Fibroblast of pulmonary artery (primary cell): ENCODE data around the gene GRK6.

ENCODE experiments used
- DNase-seq: peaks from one replicate; pipeline ENCODE4 v3.0.0-alpha.2; 2010; ENCODE audit warnings: low read depth
- H3K4me3 ChIP-seq: replicated peaks from 2 replicates; pipeline ENCODE4 v1.5.1; 2011; ENCODE audit warnings: low read depth, mild to moderate bottlenecking, control low read depth, low read length, moderate library complexity
- CTCF ChIP-seq: IDR thresholded peaks from 2 replicates; pipeline ENCODE4 v1.5.1; 2011; ENCODE audit warnings: mild to moderate bottlenecking, control low read depth, low read length, inconsistent platforms; ENCODE audit errors: missing control alignments

GRK6 gene

GRCh38 chr5:177434942-177435738, 8.7 kb downstream of the GRK6 start:
- no peak for TF ChIP-seq CTCF
- no peak overlapping the region for H3K4me3 ChIP-seq
- no peak for DNase-seq

- DNase-seq = no peak
- no peak for TF ChIP-seq CTCF
- H3K4me3 ChIP-seq = no peak overlapping the region
Observed at GRCh38 chr5:177435847-177436536, 9.5 kb downstream of the GRK6 start.

GRCh38 chr5:177437623-177438022, 11.1 kb downstream of the GRK6 start:
- H3K4me3 ChIP-seq = no peak overlapping the region
- DNase-seq = no peak
- no peak for TF ChIP-seq CTCF

- TF ChIP-seq CTCF = no peak
- no peak overlapping the region for H3K4me3 ChIP-seq
- DNase-seq = no peak
Observed at GRCh38 chr5:177438468-177438867, 12.0 kb downstream of the GRK6 start.

GRCh38 chr5:177439518-177440053, 13.1 kb downstream of the GRK6 start:
- TF ChIP-seq CTCF = no peak
- no peak overlapping the region for H3K4me3 ChIP-seq
- DNase-seq = no peak

- no peak overlapping the region for H3K4me3 ChIP-seq
- DNase-seq = no peak
- TF ChIP-seq CTCF = no peak
Observed at GRCh38 chr5:177440211-177440989, 13.9 kb downstream of the GRK6 start.
